Midbrain (tissue), 1 donor: ENCODE results near the gene GALNT14.

Source experiments
- DNase-seq: peaks from one replicate; lab custom pipeline; 2025; lab: John Stamatoyannopoulos, UW

Gene GALNT14

DNA sequence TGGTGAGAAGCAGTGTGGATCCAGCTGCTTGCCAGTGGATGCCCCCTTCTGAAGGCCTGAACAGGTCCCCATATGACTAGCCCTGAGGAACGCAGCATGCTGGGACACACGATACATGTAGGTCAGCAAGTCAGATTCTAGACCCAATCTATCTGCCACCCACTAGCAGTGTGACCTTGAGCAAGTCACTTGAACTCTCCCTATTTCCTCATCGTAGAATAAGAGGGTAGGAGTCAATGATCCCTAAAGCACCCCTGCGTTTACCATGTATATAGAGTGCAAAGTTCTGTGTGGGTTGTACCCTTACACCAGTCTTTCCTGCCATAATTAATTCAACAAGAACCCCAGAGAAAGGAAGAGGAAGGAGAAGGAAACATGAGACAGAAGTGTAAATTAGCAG, 123.7 kb downstream of the GALNT14 start:
- DNase-seq, result no peak

DNA sequence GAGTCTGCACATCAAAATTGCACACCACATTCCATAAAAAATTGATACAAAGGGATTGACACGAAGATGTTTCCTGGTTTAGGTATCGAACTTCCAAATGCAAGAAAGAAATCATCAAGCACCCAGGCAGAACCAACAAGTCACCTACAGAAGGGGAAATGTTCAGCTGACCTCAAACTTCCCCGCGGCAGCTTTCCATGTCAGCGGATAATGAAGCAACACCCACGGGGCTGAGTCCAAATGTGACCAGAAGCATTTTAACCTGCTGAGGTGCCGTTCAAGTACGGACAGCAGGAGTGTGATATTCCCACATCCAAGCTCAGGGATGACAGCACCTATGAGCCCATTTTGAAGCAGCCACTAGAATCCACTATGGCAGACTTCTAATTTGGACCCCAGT, 124.9 kb downstream of the GALNT14 start:
- no peak for DNase-seq

DNA sequence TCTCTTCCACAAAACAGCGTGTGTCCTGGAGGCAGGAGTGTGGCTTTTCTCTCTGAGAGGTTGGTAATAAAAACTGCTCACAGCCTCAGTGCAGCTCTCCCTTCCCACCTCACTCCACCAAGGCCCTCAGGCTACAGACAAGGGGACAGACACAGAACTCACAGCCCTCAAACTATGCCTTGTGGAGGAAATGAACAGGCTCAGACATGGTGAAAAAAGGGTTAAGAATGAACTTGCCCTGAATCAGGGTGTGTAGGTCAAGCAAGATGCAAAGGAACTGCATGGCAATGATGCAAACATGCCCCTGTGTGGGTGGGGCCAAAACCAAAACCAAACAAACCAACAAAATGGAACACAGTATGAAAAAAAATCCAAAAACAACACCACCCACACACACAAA, 125.8 kb downstream of the GALNT14 start:
- DNase-seq, result no peak

DNA sequence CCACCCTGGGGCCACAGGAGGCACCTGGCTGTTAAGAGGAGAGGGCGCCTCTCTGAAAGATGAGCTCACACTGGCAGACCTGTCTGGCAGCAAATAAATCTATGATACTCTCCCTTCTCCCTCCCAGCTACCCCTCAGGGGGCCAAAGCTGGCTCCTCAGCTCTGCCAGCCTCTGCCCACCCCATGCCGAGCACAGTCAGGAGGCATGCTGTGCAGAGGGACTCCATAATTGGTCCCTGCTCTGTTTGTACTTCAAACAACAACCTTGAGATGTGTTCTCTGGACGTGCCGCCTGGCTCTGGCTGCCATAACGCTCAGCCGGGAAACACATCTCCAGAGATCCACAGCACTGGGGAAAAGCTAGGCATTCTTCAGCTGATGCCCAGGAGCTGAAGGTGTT, 126.7 kb downstream of the GALNT14 start:
- no peak for DNase-seq

DNA sequence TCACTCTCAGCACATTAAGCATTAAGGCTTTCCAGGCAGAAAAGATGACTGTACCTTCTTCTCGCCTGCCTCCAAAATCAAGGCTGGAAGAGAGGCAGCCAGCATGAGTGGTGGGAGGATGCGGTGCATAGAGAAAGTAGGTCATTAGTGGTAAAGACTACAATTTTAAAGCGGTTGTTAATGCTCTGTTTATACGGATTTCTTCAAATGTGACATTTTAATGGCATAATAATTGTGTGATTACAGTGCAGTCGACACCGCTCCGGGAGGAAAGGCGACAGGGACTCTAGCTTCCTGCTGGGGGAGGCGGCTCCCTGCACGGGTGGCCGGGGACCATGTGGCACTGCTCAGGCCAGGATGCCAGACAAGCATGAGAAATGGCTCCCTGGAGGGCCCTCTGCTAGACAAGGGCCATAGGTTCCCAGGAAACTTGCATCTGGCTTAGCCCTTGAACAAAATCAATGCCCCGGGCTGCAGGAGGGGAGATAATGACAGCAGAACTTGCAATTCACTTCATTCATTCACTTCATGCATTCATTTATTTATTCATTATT, 129.6 kb downstream of the GALNT14 start:
- no peak for DNase-seq

DNA sequence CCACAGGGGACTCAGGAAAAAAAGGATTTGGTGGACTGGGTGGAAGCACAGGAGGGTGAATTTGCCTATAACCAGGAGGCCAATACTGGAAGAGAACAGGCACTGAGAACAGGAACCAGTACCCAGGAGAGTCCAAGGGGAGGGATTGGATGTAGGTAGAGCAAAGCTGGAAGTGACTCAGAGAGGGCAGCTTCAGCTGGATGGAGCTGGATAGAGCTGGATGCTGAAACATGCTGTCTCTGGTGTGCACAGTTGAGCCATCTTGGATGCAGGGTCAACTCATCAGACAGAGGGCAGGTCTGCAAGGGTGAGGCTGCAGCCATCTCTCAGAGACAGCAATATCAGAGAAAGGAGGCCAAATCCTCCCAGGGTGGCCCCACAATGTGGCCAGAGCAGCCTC, 134.0 kb downstream of the GALNT14 start:
- no peak for DNase-seq

DNA sequence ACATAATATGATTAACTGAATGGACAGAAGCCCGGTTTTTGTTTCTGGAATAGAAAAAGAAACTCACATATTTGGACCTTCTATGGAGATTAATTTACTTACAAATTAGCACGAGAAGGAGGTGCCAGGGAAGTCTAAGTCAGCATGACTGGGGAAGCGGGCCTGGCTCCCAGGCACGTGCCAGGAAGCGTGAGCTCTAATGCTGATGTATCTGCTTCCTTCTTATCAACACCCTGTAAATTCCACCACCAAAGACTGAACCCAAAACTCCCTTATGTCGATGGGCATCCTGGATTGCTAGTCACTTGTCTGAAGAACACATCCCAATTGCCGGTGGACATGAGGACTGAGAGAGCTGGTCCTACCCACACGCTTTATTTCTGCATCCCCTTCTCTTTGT, 134.5 kb downstream of the GALNT14 start:
- no peak for DNase-seq

DNA sequence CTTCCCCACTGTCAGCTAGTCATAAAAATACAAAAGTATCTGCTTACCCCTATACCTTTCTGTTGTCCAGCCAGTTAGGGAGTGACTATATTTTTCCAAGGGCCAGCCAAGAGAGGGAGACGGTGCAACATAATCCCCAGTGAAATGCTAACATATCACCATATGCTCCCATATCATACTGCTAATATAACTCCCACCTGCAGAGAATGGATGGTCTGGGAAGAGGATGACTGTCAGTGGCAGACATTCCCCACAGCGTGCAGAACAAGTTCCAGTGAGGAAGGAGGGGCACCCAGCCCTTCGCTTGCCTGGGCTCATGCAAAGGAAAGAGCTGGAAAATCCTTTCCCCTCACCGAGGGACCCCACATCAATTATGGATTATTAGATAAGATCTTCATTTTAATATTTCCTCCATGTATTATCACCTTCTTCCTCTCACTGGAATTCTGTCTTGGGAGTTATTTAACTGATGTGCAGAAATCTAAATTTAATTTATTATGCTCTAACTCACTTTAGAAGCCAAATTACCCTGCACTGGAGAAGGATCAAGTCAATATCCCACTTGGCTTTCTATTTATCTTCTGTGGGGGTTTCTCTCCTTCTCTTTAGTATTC, 135.6 kb downstream of the GALNT14 start:
- DNase-seq, result no peak

DNA sequence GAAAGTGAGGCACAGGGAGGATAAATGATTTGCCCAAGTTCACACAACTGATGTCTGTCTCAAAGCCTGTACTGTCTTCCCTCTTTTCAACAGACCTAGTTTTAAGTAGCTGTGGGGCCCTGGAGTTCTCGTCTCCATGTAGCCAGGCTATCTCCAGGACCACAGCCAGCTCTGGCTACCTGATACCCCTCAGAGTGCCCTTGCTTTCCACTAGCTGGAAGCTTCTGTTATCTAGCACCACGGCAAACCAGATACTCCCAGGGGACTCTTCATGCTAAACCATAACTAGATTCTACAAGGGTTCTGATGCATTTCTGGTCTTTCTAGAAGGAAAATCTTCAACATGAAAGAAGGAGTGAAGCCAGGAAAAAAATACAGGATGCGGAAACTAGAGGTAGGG, 137.3 kb downstream of the GALNT14 start:
- DNase-seq, result no peak

DNA sequence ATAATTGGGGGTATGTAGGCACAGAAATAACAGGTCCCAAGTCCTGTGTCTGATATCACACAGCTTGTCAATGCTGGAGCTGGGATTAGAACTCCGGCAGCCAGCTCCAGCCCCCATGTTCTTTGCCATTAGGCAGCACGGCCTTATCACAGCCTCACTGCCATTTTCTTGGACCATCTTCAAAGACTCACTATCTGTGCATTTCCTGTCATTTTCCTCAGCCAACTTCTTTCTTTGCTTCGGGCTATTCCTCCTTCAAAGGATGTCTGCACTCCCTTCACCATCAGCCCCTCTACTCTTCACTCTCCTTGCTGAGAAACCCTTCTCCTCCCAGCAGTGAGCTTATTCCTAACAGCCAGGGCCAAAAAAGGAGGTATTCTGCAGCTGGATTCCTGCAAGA, 139.6 kb downstream of the GALNT14 start:
- no peak for DNase-seq

DNA sequence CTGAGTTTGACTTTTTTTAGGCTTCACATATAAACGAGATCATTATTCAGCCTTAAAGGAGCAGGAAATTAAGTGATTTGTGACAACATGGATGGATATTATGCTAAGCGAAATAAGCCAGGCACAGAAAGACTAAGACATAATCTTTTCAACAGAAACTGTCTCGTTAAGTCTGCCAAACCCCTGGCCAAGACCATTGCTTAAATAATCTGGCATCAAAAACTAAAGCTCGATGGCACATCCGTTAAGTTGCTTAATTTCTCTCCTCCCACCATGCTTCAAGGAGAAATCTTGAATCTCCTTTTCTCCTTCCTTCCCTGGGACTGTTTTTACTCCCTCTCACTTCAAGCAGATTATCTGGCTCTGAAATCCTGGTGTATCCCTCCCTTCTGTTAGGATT, 140.3 kb downstream of the GALNT14 start:
- DNase-seq, result no peak

DNA sequence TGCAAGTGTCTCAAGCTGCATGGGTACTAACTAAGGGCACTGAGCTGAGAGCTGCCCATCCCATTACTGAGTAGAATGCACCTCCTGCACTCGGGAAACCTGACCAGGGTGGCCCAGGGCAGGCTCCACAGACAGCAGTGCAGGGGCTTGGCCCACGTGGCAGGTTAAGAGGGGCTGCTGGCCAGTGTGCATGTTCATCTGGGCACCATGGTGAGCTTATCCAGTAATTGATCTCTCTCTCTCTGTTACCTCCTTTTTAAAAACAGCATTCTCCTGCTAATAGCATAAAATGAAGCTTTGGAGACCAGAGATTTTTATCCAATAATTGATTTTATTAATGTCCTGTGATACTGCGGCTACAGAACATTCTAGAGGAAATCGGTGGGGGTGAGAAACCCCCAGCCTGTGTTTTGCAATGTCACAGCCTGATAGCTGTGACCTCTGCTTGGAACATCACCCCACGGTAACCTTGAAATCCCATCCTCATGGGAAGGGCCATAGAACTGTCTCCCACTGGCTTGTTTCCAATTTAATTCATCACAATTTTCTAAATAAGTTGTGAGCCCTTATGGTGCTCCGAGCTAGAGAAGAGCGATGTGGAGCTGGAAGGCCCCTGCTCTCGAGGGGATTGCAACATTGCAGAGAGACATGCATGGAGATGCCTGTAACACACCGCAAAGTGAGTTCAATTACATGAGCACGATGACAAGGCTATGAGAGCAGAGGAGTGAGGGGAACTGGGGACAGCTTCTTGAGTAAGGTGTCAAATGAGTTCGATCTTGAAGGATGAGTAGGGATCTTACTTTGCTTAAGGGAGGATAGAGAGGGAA, 143.8 kb downstream of the GALNT14 start:
- no peak for DNase-seq

DNA sequence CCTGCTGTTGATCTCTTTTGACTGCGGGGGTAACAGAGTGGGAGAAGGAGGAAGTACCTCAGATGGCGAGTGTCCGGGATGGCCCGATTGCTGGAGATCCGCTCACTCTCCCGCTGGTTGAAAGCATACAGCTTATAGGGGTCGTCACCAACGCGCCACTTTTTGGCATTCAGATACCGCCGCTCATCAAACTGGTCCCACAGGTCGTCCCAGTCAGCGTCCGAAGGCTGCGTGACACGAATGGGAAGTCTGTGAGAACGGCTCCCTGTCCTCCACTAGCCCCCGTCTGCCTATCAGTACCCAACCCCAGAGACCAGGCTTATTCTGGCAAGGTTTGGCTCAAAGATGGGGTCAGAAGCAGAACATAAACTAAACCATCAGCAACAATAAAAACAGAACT, 145.5 kb downstream of the GALNT14 start:
- DNase-seq, result no peak

DNA sequence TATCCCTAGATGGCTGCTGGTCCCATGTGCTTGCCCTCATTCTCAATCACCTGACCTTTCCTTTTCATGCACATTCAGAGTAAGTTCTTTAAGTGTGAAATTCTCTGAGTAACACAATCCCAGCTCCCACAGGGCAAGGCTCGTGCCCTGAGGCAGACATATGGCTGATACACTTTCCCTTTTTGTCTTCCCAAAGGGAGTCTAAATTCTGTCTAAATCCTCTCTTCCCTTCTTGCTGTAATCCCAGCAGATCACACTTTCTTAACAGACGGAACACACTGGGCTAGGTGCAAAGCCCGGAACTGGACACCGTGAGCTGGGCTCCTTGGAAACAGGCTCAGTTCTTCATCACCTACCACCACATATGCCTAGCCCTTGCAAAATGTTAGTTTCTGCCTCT, 147.6 kb downstream of the GALNT14 start:
- no peak for DNase-seq

DNA sequence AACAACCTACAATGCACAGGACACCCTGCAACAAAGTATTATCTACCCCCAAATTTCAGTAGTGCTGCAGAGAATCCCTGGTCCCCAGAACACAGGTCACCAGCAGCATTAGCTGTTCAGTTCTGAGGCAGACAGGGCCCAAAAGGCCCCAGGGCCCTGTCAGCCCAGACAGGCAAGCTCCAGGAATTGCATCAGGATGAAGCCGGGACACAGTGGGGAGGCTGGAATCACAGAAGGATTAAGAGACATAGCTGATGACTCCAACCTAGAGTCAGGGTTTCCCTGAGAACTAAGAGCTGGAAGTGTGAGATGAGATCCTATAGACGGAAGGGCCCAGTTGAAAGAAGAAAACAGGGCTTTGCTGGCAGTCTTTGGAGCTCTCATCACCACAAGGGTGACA, 148.1 kb downstream of the GALNT14 start:
- DNase-seq, result no peak

DNA sequence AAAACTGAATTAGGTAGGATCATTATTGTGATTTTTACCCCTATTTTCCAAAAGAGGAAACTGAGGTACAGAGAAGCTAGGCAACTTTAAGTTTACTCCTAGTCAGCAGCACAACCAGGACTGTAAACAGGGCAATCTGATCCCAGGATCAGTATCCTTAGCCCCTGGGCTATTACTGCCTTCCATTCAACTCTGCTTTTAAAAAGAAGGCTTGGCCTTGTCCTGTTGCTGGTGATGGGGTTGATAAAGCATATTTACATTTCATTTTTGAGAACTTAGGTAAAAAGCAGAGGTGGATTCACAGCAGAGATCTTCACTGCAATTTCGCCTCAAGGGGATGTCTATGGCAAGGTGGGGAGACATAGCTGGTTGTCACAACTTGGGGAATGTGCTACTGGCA, 148.5 kb downstream of the GALNT14 start:
- no peak for DNase-seq

DNA sequence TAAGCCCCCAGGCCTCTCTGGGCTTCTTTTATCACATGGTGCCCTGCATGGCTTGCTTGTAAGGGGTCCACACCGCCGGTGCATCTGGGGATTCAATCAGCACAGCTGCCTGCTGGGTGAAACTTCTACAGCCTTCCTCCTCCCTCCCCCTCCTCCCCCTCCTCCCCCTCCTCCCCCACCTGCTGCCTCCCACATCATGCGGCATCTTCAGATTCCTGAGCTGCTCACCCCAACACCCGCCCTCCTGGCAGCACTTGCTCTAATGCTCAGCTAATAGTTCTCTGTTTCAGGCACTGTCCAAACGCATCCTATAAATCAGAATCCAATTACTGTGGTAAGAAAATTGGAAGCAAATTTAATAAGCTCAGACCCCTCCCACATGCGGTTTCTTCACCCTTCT, 150.7 kb downstream of the GALNT14 start:
- DNase-seq, result no peak

DNA sequence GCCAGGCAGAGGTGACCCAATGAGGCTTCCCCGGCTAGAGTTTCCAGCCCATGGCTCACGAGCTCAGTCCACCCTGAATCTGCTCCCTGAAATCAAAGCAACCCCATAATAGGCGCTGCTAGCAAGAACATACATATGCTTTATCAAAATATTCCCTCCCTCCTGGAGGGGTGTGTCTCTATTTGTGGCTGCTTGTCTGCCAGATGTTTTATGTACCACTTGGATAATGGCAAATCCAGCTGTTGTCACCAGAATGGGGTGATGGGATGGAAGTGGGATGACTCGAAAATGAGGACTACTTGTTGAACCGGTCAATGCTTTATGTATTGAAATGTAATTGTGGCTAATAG, 152.0 kb downstream of the GALNT14 start:
- DNase-seq, result no peak

DNA sequence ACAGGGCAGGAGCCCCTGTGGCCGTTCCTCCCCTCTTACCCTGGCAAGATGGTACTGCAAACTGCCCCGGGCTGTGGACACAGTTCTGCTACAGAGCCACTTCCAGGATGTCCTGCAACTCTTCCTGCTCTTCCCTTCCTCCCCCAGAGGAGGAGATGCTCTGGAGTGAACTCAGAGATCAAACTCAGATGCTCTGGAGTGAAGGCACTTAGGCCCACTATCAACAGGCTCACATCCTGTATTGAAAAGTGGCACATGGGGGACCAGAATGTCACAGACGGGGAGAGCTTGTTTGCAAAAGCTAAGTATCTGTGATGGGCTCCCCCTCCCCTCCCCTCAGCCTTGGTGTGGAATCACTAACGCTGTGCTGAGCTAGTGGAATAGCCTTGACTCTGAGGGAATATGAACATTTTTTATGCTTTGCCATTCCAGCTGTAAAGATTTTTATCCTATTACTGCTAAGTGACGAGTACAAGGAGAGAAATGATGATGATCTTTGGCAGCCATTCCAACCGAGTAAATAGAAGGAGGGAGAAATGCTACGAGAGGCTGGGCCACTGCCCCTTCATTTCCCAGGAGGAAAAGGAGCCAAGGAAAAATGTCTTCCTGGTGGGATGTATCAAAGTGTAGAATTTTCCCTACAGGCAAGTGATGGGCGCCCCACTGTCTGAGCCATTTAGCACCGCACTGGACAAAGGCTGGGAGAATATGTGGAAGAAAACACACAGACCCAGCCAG, 152.6 kb downstream of the GALNT14 start:
- DNase-seq, result no peak

DNA sequence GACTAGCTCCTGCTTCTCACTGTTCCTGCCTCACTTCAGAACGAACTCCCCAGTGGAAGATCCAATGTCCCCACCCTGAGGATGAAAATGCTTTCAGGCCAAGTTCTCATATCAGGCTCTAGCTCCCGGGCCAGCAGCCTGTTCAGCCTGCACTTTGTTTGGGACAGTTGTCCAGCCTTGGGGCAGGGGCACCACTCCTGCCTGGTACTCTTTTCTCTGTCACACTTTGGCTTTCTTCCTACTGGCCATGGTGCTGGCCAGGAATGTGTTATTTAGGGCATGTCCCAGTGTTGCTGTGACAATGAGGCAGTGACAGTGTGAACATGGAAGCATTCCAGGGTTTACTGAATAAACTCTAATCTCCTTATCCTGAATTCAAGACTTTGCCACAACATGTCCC, 154.1 kb downstream of the GALNT14 start:
- DNase-seq, result no peak

DNA sequence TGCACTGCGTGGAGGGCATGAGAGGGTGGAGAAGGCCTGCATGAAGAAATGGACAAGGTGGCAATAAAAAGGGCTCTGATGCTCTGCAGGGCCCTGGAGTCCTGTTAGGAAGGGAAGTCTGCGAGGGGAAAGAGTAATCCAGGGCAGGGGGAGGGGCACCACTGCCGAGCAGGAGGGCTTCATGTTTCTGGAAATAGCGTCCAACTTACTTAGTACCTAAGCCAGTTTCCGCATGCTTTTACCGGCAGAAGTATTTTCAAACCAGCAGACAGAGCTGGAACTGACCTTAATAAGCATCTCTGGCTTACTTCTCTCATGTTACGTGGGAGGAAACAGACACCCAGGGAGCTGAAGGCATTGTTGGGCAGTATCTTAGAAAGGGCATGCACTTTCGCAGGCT, 156.7 kb downstream of the GALNT14 start:
- no peak for DNase-seq

DNA sequence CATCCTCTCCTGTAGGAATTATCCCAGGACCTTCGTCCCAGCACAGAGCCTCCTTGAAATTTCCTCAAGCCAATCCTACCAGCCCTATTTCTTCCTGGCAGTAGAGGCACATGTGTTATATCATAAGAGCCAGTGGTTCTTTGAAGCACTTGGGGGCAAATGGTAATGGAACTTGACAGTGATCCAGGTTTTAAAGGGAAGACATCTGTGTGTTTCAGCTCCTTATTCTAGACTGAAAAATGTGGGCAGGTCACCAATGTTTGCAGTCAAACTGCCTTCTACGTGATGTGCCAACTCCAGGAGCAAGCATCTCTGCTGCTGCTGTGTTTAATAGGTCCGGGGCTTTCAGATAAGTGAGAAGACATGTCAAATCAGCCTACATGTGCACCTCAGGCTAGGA, 157.1 kb downstream of the GALNT14 start:
- DNase-seq, result no peak

DNA sequence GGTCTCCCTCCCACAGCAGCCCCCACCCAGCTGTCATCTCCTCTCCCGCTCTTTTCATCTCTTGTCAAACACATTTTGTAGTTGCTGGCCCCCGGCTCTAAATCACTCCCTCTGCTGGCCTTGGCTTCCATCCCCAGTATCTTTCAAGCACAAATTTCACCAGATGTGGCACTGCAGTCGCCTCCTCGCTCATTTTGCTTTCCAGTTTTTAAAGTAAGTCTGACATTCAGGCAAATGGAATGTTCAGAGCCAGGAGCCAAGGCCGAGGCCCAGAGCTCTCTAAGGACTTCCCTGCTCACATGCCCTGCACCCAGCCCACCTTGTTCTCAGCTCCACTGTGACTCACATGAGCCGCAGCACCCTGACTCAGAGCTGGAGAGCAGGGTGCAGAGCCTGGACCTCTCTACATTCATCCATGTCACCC, 158.4 kb downstream of the GALNT14 start:
- DNase-seq, result no peak
